Gastroesophageal sphincter (tissue), 3 donors: Measurements from ENCODE around the gene ZCCHC3.

Experiments
- EP300 ChIP-seq: sonication (generic); formaldehyde crosslinking; IDR thresholded peaks from one replicate; pipeline ENCODE4 v1.6.1; 2017; ENCODE audit warnings: antibody characterized with exemption, mild to moderate bottlenecking
- POLR2A ChIP-seq, 2 donors: fragments of 450-650 bp; IDR thresholded peaks; one replicate each; pipeline ENCODE4 v1.6.1; 2017; ENCODE audit warnings: antibody characterized with exemption in 2 of 2, mild to moderate bottlenecking in 2 of 2, moderate library complexity in 1 of 2
- POLR2AphosphoS5 ChIP-seq: sonication (generic); formaldehyde crosslinking; IDR thresholded peaks from one replicate; pipeline ENCODE4 v1.6.1; 2017; ENCODE audit warnings: antibody characterized with exemption
- TF ChIP-seq, protein P1 (sequence below), 4 experiments: fragments of 200-600 bp in 2 of 4; fragments of 450-650 bp in 2 of 4; sonication (generic) in 1 of 4; IDR thresholded peaks; one replicate each; pipeline ENCODE4 v1.5.1; 2017 to 2019; ENCODE audit warnings: antibody characterized with exemption in 4 of 4, mild to moderate bottlenecking in 2 of 4, moderate library complexity in 2 of 4

DNA sequence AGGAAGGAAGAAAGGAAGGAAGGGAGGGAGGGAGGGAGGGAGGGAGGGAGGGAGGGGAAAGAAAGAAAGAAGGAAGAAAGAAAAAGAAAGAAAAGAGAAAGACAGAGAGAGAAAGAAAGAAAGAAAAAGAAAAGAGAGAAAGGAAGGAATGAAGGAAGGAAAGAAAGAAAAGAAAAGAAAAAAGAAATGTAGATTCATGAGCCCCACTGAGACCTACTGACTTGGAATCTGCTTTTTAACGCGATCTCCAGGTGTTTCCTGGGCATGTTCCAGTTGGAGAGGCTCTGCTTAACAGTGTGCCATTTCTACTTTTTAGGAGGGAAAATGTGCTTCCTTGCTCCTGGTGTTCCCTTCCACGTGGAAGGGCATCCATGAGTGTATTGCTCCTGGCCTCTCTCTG is 23.5 kb upstream of the ZCCHC3 start:
- no peak for TF ChIP-seq POLR2AphosphoS5
- TF ChIP-seq, protein P1, sequence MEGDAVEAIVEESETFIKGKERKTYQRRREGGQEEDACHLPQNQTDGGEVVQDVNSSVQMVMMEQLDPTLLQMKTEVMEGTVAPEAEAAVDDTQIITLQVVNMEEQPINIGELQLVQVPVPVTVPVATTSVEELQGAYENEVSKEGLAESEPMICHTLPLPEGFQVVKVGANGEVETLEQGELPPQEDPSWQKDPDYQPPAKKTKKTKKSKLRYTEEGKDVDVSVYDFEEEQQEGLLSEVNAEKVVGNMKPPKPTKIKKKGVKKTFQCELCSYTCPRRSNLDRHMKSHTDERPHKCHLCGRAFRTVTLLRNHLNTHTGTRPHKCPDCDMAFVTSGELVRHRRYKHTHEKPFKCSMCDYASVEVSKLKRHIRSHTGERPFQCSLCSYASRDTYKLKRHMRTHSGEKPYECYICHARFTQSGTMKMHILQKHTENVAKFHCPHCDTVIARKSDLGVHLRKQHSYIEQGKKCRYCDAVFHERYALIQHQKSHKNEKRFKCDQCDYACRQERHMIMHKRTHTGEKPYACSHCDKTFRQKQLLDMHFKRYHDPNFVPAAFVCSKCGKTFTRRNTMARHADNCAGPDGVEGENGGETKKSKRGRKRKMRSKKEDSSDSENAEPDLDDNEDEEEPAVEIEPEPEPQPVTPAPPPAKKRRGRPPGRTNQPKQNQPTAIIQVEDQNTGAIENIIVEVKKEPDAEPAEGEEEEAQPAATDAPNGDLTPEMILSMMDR (IDR thresholded peaks at IDR 0.05) = no peak
- no peak for TF ChIP-seq EP300
- TF ChIP-seq POLR2A (IDR thresholded peaks at IDR 0.05) = no peak
